Activated naive CD8-positive, alpha-beta T cell (primary cell): ENCODE measurements around the gene MEGF11.
A peak's percentile ranks its signal among the peaks of the same experiment; 100 is the strongest.

Experiments used
- H3K27ac Mint-ChIP-seq: one replicate; pipeline ENCODE4 v1.8.0; 2021; ENCODE audit warnings: mixed read lengths
- H3K27me3 Mint-ChIP-seq: one replicate; pipeline ENCODE4 v1.8.0; 2021; ENCODE audit warnings: mixed read lengths
- H3K36me3 Mint-ChIP-seq: one replicate; pipeline ENCODE4 v1.8.0; 2021; ENCODE audit warnings: mixed read lengths
- H3K4me1 Mint-ChIP-seq: one replicate; pipeline ENCODE4 v1.8.0; 2021; ENCODE audit warnings: low read depth, mixed read lengths
- H3K4me3 Mint-ChIP-seq: one replicate; pipeline ENCODE4 v1.8.0; 2021; ENCODE audit warnings: mild to moderate bottlenecking, mixed read lengths
- H3K9me3 Mint-ChIP-seq: one replicate; pipeline ENCODE4 v1.8.0; 2021; ENCODE audit warnings: low read depth, mixed read lengths

Gene MEGF11

DNA sequence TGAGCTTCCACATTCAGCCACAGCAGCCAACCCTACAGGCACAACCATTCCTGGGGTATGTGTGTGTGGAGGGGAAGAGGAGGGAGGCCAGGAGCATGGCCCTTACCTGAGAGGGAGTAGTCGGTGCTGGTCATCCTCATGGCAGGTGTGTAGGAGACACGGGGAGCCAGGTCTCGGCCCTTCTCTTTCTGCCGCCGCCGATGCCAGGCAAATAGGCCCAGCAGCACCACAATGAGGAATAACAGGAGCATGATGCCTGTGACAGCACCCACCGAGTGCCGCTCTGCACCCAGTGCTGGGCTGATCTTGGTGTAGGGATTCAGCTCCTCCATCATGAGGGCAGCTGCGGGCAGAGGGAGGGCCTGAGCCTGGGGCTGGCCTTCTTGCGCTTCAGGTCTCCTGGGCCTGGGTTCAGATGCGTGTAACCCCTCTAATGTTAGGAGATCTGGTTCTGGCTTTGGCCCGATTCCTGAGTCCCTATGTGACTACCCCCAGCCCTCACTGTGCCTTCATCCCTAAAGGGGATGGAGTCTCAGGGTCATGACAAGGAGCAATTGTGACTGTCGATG lies 339.8 kb downstream of the MEGF11 start:
- Mint-ChIP-seq H3K4me3 (no peak overlapping the region), H3K27me3 (no peaks in the 10 kb centered on the region), H3K4me1 (peaks cover 17% of the 10 kb centered on the region), H3K36me3 (peaks cover 12% of the 10 kb centered on the region), H3K9me3 (no peaks in the 10 kb centered on the region), H3K27ac (no peak overlapping the region)

DNA sequence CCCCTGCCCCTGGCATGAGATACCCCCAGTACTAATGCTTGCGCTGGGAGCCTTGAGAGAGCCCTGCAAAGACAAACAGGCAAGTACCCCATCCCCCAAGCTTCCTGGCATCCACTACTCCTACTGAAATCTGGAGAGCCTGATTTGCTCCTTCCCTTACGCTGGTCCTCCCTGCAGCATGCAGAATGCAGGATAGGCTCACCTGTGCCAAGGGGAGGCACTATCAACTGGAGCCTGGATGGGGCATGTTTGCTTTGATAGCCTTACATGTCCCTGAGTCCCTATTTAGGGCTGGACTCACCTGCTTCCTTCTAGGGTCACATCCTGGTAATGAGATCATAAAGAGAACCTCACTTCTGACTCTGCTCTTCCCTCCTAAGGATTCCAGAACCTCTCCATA lies 341.3 kb downstream of the MEGF11 start:
- Mint-ChIP-seq H3K4me1 (peaks cover 5% of the 10 kb centered on the region), H3K36me3 (peaks cover 7% of the 10 kb centered on the region), H3K9me3 (no peaks in the 10 kb centered on the region), H3K27ac (no peak overlapping the region), H3K4me3 (no peak overlapping the region), H3K27me3 (no peaks in the 10 kb centered on the region)

DNA sequence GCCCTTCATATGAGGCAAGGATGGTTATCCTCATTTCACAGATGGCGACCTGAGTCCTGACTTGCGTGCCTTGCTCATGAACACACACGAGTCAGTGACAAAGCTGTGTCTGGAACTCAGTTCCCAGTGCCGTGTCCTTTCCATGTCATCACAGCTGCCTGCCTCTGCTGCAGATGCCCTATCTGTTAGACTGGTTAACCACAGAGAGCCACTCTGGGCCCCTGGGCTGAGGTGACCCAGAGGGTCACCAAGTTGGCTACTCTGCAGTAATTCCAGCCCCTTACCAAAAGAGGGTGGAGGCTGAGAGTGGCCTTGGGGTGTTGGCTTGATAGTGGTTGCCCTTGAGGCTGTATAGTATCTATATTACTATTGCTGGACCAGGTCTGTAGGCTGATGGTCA lies 343.2 kb downstream of the MEGF11 start:
- H3K36me3 Mint-ChIP-seq: peaks cover 12% of the 10 kb centered on the region
- H3K27me3 Mint-ChIP-seq: no peaks in the 10 kb centered on the region
- no peaks in the 10 kb centered on the region for H3K9me3 Mint-ChIP-seq
- no peak overlapping the region for H3K4me3 Mint-ChIP-seq
- no peak overlapping the region for H3K27ac Mint-ChIP-seq
- H3K4me1 Mint-ChIP-seq: no peaks in the 10 kb centered on the region

DNA sequence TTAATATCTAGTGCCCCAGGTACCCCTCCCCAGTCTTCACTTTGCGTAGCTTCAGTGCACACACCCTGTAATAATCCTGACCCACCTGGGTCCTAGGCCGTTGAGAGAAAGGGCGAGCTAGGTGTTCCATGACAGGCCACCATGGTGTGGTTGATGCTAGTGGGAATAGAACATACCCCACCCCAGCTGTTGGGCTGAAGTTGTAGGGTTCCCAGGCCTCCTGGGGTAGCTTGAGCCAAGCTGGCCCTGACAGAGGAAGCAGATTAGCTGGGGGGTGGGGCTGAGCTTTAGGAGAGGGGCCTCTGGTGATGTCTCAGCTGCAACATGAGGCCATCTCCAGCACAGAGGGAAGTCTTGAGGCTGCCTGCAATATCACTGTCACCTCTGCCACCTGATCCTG lies 343.7 kb downstream of the MEGF11 start:
- Mint-ChIP-seq H3K27ac (no peak overlapping the region), H3K27me3 (no peaks in the 10 kb centered on the region), H3K4me1 (no peaks in the 10 kb centered on the region), H3K4me3 (no peak overlapping the region), H3K36me3 (peaks cover 12% of the 10 kb centered on the region), H3K9me3 (no peaks in the 10 kb centered on the region)

DNA sequence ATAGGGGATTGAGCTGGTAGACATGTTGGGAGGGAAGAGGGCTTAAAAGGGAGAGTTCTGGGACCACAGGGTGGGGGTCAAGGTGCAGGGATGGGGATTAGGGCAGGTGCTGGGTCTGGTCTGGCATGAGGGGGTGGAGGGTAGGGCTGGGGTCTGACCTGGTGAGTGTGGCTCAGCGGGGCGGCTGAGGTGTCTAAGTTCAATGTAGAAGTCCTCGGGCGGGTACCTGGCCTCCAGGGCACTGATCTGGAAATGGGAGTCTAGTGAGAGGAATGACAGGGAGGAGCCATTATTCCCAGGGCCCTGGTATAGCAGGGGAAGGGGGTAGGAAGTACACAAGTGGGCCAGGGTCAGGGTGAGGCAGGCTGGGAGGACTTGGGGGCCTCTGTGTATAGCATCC lies 344.7 kb downstream of the MEGF11 start:
- H3K27me3 Mint-ChIP-seq: no peaks in the 10 kb centered on the region
- no peak overlapping the region for H3K27ac Mint-ChIP-seq
- peaks cover 12% of the 10 kb centered on the region for H3K36me3 Mint-ChIP-seq
- no peaks in the 10 kb centered on the region for H3K4me1 Mint-ChIP-seq
- no peaks in the 10 kb centered on the region for H3K9me3 Mint-ChIP-seq
- no peak overlapping the region for H3K4me3 Mint-ChIP-seq

DNA sequence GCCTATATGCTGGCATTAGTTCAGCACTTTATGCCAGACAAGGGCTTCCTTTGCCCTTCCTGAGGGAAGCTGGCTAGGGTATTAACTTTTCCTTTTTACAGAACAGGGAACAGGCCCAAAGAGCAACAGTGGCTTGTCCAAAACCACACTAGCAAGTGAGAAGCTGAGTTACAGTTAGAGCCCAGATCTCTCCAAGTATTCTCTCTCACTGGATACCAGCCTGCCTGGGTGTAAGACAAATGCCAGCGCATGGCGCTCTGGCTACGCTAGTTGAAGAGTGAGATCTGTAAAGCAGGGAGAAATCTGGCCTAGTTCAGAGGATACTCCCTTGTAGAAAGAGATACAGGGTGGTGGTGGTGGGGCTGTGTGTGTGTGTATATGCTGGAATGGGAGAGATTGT lies 345.9 kb downstream of the MEGF11 start:
- Mint-ChIP-seq H3K4me3 (no peak overlapping the region), H3K9me3 (no peaks in the 10 kb centered on the region), H3K36me3 (peaks cover 12% of the 10 kb centered on the region), H3K27me3 (no peaks in the 10 kb centered on the region), H3K27ac (no peak overlapping the region), H3K4me1 (no peaks in the 10 kb centered on the region)

DNA sequence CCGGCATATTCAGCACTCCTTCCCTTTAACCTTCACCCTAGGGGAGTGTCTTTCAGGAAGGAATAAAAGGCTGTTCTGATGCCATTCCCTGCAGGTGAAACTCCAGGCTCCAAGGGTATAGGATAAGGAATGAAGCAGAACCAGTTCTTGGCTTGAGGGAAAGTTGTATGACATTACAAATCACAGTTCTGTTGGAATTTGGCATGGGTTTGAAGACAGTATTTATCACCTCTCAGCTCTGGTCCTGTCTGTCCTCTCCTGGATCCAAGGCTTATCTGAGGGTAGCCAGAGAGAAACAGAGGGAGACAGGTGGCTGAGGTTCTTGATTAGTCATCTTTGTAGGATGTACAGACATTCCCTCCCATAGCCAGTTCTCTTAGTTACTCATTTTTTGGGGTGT lies 347.2 kb downstream of the MEGF11 start:
- Mint-ChIP-seq H3K4me1 (peaks cover 4% of the 10 kb centered on the region), H3K4me3 (no peak overlapping the region), H3K27ac (no peak overlapping the region), H3K36me3 (peaks cover 12% of the 10 kb centered on the region), H3K27me3 (no peaks in the 10 kb centered on the region), H3K9me3 (no peaks in the 10 kb centered on the region)

DNA sequence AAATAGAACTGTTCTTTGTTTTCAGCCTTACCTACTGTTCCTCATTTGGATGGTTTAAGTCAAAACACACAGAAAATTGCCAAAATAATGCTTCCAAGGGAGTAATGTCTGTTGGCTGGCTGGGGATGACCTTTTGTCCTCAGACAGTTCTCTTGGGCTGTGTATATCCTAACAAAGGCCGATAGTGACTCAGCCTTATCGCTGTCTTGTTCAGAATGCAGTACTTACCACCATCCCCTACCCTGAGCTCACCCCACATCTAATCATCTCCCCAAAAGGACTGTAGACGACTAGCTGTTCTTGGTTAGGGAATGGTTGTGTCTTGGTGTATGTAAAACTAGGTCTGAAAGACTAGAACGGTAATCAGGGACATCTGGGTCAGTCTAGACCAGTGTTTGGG lies 349.2 kb downstream of the MEGF11 start:
- Mint-ChIP-seq H3K36me3 (peaks cover 15% of the 10 kb centered on the region), H3K27ac (no peak overlapping the region), H3K4me1 (peaks cover 4% of the 10 kb centered on the region), H3K27me3 (no peaks in the 10 kb centered on the region), H3K9me3 (no peaks in the 10 kb centered on the region), H3K4me3 (no peak overlapping the region)

DNA sequence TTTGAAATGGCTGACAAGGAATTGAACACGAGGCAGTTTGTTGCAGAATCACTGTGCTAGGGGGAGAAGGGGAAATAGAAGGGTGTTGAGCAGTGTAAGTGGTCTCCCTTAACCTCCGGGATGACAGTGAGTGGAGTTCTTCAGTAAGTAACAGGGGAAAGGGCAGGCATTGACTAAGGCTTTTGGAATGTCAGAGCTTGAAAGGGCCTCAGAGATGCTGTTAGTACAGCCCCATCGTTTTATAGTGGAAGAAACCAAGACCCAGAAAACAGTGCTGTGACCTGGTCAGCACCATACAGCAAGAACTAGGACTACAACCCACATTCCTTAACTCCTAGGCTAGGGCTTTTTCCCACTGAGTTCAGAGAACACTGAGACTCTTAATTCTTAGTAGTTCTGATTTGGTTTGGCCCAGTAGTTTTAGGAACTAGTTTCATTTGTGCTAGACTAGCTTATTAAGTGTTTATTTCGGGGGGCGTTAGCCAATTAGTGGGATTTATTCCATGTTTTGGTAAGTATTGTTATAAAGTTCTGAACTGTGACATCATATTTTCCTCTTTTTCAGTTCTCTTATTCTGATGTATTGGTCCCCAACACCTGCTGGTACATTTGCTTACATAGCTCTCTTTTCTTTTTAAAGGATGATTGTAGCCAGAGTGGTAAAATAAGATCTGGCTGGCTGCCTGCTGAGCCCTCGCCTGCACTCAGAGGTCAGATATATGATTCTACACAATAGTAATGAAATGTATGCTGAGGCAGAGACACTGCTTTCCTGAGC lies 350.1 kb downstream of the MEGF11 start:
- no peaks in the 10 kb centered on the region for H3K27me3 Mint-ChIP-seq
- H3K36me3 Mint-ChIP-seq: peaks cover 15% of the 10 kb centered on the region
- H3K4me1 Mint-ChIP-seq: peaks cover 4% of the 10 kb centered on the region
- no peak overlapping the region for H3K27ac Mint-ChIP-seq
- no peaks in the 10 kb centered on the region for H3K9me3 Mint-ChIP-seq
- no peak overlapping the region for H3K4me3 Mint-ChIP-seq

DNA sequence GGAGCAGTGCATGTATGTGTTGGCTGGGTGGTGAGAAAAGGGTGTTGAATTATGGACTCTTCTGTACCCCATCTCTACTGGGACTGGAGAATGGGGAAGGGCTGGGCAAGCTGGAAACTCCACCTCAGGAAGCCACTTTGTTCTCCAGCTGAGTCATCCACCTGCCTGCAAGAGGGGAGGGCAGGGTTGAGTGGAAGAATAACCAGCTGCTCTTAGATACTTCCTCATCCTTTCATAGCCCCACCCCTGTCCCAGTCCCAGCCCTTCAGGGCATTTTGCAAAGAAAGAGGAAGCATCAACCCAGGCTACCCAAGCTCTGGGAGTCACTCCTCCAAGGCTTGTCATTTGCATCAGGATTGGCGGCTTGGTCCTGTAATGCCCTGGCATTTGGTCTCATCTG lies 351.2 kb downstream of the MEGF11 start:
- Mint-ChIP-seq H3K4me3 (no peak overlapping the region), H3K27ac (no peak overlapping the region), H3K9me3 (no peaks in the 10 kb centered on the region), H3K36me3 (peaks cover 20% of the 10 kb centered on the region), H3K4me1 (peaks cover 4% of the 10 kb centered on the region), H3K27me3 (no peaks in the 10 kb centered on the region)

DNA sequence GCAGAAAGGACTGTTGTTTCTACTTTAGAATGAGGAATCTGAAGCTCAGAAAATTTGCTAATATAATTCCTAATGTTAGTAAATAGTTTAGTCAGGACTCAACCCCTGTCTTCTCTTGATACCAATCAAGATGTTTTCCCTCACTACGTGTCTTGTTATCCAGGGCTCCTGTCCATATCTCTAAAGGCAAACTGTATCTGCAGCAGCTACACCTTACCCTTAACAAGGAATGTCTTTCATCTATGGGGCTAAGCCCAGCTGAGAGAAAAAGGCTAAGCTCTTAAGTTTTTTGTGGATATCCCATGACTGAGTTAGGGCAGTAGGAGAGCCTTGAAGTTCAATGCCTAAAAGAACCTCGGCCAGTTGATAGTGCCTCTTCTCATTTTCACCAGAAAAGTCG lies 351.7 kb downstream of the MEGF11 start:
- no peak overlapping the region for H3K4me3 Mint-ChIP-seq
- no peaks in the 10 kb centered on the region for H3K9me3 Mint-ChIP-seq
- H3K27me3 Mint-ChIP-seq: no peaks in the 10 kb centered on the region
- peaks cover 4% of the 10 kb centered on the region for H3K4me1 Mint-ChIP-seq
- H3K27ac Mint-ChIP-seq: no peak overlapping the region
- peaks cover 18% of the 10 kb centered on the region for H3K36me3 Mint-ChIP-seq

DNA sequence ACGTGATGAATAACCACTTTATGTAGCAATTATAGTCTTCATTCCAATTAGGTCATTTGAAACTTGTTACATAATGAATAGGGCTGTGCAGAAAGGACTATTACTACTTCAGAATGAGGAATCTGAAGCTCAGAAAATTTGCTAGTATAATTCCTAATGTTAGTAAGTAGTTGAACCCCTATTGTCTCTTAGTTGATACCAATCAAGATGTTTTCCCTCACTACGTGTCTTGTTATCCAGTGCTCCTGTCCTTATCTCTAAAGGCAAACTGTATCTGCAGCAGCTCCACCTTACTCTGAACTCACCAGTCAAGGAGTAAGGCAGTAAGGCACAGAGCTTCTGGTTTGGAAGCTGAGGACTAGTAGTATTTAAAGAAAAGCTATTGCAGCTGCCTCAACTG lies 352.2 kb downstream of the MEGF11 start:
- H3K4me1 Mint-ChIP-seq: peaks cover 4% of the 10 kb centered on the region
- H3K9me3 Mint-ChIP-seq: no peaks in the 10 kb centered on the region
- H3K27me3 Mint-ChIP-seq: no peaks in the 10 kb centered on the region
- H3K36me3 Mint-ChIP-seq: peaks cover 20% of the 10 kb centered on the region
- no peak overlapping the region for H3K27ac Mint-ChIP-seq
- no peak overlapping the region for H3K4me3 Mint-ChIP-seq

DNA sequence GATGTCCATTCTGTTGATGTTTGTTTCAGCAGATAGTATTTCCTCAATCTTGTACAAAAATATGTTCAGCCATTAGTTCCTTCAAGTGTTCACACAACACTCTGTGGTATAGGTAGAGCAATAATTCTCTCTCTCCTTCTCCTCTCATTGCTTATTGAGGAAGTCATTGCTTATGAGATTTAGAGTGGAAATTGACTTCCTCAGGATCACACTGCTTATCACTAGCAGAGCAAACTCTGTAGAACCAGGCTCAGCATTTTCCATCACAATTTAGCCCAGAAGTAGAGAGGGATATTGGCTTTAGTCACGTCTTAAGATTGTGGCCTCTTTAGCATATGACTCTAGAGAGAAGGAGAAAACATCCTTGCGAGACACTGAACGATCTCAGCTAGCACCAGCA lies 353.1 kb downstream of the MEGF11 start:
- H3K27me3 Mint-ChIP-seq: no peaks in the 10 kb centered on the region
- H3K4me1 Mint-ChIP-seq: peaks cover 4% of the 10 kb centered on the region
- H3K27ac Mint-ChIP-seq: no peak overlapping the region
- H3K9me3 Mint-ChIP-seq: no peaks in the 10 kb centered on the region
- peaks cover 20% of the 10 kb centered on the region for H3K36me3 Mint-ChIP-seq
- H3K4me3 Mint-ChIP-seq: no peak overlapping the region

DNA sequence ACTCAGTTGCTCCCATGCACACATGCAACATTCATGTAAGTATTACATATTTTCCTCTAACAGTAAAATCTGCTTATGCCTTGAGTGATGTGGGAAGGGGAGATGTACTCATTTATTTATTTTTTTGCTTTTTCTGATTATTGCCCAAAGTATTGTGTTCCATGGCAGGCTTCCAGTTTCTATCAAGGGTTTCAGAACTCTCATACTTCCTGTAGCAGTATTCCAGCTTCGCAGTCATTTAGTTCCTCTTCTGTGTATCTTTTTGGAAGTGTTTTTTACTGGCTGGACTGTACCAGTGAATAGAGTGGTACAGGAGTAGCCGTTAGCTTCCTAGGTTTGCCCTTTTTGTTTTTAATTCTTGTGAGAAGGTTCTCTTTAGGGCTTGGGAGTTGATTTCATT lies 357.3 kb downstream of the MEGF11 start:
- no peaks in the 10 kb centered on the region for H3K27me3 Mint-ChIP-seq
- H3K9me3 Mint-ChIP-seq: no peaks in the 10 kb centered on the region
- no peak overlapping the region for H3K27ac Mint-ChIP-seq
- H3K4me3 Mint-ChIP-seq: no peak overlapping the region
- peaks cover 13% of the 10 kb centered on the region for H3K4me1 Mint-ChIP-seq
- H3K36me3 Mint-ChIP-seq: peaks cover 26% of the 10 kb centered on the region

DNA sequence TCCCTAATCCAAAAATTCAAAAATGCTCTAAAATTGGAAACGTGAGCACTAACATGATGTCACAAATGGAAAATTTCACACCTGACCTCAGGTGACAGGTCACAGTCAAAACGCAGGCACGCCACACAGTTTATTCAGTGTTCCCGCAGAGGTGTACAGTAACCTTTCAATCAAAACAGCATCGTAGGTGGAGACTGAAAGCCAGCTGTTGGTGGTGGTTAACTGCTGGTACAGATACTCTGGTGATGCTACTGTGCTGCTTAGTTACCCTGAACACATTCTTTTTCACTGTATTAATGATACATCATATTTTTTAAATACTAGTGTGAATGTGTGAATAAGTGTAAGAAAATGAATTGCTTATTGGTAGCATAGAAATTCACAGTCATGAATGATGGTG lies 360.5 kb downstream of the MEGF11 start:
- H3K4me3 Mint-ChIP-seq: no peak overlapping the region
- H3K27me3 Mint-ChIP-seq: no peaks in the 10 kb centered on the region
- no peak overlapping the region for H3K27ac Mint-ChIP-seq
- no peaks in the 10 kb centered on the region for H3K9me3 Mint-ChIP-seq
- H3K4me1 Mint-ChIP-seq: peaks cover 37% of the 10 kb centered on the region
- peaks cover 23% of the 10 kb centered on the region for H3K36me3 Mint-ChIP-seq

DNA sequence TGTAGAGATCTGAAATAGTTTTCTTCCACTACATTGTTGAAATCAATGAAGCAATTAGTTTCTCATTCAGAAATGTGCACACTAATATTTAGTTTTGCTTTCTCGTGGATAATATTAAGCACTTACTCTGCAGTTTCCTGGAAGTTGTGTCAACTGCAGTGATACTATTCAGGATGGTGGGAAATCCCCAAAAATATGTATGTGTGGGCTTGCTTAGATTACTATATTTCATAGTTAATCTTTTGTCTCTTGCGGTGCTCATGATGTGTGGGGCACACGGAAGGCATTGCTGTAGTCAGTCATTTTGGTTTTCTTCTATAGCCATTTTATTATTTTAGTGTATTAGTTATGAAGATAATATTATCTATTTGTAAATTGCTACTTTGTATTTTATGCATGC lies 364.6 kb downstream of the MEGF11 start:
- peaks cover 24% of the 10 kb centered on the region for H3K36me3 Mint-ChIP-seq
- H3K27ac Mint-ChIP-seq: peak overlapping the region; percentile 85
- peaks cover 68% of the 10 kb centered on the region for H3K4me1 Mint-ChIP-seq
- H3K27me3 Mint-ChIP-seq: no peaks in the 10 kb centered on the region
- H3K4me3 Mint-ChIP-seq: peak overlapping the region; percentile 63
- no peaks in the 10 kb centered on the region for H3K9me3 Mint-ChIP-seq
